Activated naive CD4-positive, alpha-beta T cell treated with Interleukin-2 at 50 U/mL for 16 hours (primary cell): ENCODE data around the gene RNASE13.
"Not testable (repeated sequence)": the region's sequence is repeated elsewhere in the genome, so short reads cannot be mapped to it uniquely, and the experiment has no call there.

Source experiments
- DNase-seq: peaks from one replicate; pipeline ENCODE4 v3.0.0-alpha.2; 2020

RNASE13 gene

GRCh38 chr14:21018781-21019180 is 15.8 kb downstream of the RNASE13 start:
- DNase-seq = no peak

- no peak for DNase-seq
These were observed 16.3 kb downstream of the RNASE13 start for GRCh38 chr14:21018286-21018685.

- no peak for DNase-seq
These were observed 16.9 kb downstream of the RNASE13 start for GRCh38 chr14:21017528-21018245.

GRCh38 chr14:21016413-21017190 is 18.0 kb downstream of the RNASE13 start:
- no peak for DNase-seq

- DNase-seq = no peak
These were observed 19.3 kb downstream of the RNASE13 start for GRCh38 chr14:21015312-21015711.

GRCh38 chr14:21014761-21015190 is 19.8 kb downstream of the RNASE13 start:
- DNase-seq = peak; percentile 80

- no peak for DNase-seq
These were observed 23.5 kb downstream of the RNASE13 start for GRCh38 chr14:21011136-21011535.

- not testable (repeated sequence) for DNase-seq
These were observed 24.9 kb downstream of the RNASE13 start for GRCh38 chr14:21009721-21010120.

GRCh38 chr14:21003788-21004346 is 30.7 kb downstream of the RNASE13 start:
- no peak for DNase-seq

GRCh38 chr14:21001218-21001617 is 33.4 kb downstream of the RNASE13 start:
- DNase-seq = no peak

- DNase-seq = no peak
These were observed 35.0 kb downstream of the RNASE13 start for GRCh38 chr14:20999591-20999990.

- DNase-seq = no peak
These were observed 35.8 kb downstream of the RNASE13 start, which contains the start of gene SLC39A2 for GRCh38 chr14:20998674-20999366. TSS of gene SLC39A2 (plus strand) at chr14:20999293. CDS start at chr14:20999447, 154 bp downstream.

- no peak for DNase-seq
These were observed 36.5 kb downstream of the RNASE13 start for GRCh38 chr14:20998139-20998538.

- no peak for DNase-seq
These were observed 37.0 kb downstream of the RNASE13 start for GRCh38 chr14:20997564-20997963.

- no peak for DNase-seq
These were observed 37.5 kb downstream of the RNASE13 start for GRCh38 chr14:20997115-20997514.

- DNase-seq = no peak
These were observed 38.1 kb downstream of the RNASE13 start for GRCh38 chr14:20996521-20996920.

- DNase-seq = peak; percentile 88
These were observed 44.6 kb downstream of the RNASE13 start, which contains the start of gene METTL17 for GRCh38 chr14:20989787-20990600. TSS of gene METTL17 (plus strand) at chr14:20989980. CDS start at chr14:20990003, 23 bp downstream.

- no peak for DNase-seq
These were observed 45.2 kb downstream of the RNASE13 start for GRCh38 chr14:20989471-20989786.

- DNase-seq = no peak
These were observed 45.7 kb downstream of the RNASE13 start for GRCh38 chr14:20988717-20989470.

GRCh38 chr14:20986811-20987210 is 47.8 kb downstream of the RNASE13 start:
- DNase-seq = no peak

GRCh38 chr14:20985650-20986049 is 49.0 kb downstream of the RNASE13 start:
- not testable (repeated sequence) for DNase-seq
